Ectodermal cell (in vitro differentiated cells): Measurements from ENCODE around the gene ZNF805.
A peak's percentile ranks its signal among the peaks of the same experiment; 100 is the strongest.
"Not testable (repeated sequence)": the region's sequence is repeated elsewhere in the genome, so short reads cannot be mapped to it uniquely, and the experiment has no call there.

Source experiments
- H3K27ac ChIP-seq: 2 replicates; pipeline ENCODE4 v1.7.0; 2013; ENCODE audit warnings: mild to moderate bottlenecking, low read depth, low read length; ENCODE audit not compliant: insufficient read depth, poor library complexity, severe bottlenecking
- H3K27me3 ChIP-seq: 2 replicates; pipeline ENCODE4 v1.7.0; 2013; ENCODE audit warnings: mild to moderate bottlenecking, low read length; ENCODE audit not compliant: insufficient read depth, control insufficient read depth, poor library complexity, severe bottlenecking
- H3K36me3 ChIP-seq: one replicate; pipeline ENCODE4 v1.7.0; 2013; ENCODE audit warnings: low read length; ENCODE audit not compliant: control insufficient read depth, insufficient read depth
- H3K4me1 ChIP-seq: one replicate; pipeline ENCODE4 v1.7.0; 2013; ENCODE audit warnings: low read length; ENCODE audit not compliant: control insufficient read depth, insufficient read depth
- H3K4me3 ChIP-seq: 2 replicates; pipeline ENCODE4 v1.7.0; 2013; ENCODE audit warnings: low read depth, low read length, control low read depth; ENCODE audit not compliant: insufficient read depth
- H3K9me3 ChIP-seq: 2 replicates; pipeline ENCODE4 v1.7.0; 2013; ENCODE audit warnings: mild to moderate bottlenecking, low read length, moderate library complexity; ENCODE audit not compliant: control insufficient read depth
- WGBS, 2 experiments: methylation state at CpG; one replicate each; pipeline ENCODE4 v1.1.7; 2013; ENCODE audit warnings: missing lambda C conversion rate in 2 of 2; 5-methylcytosine and 5-hydroxymethylcytosine counted together

The ZNF805 gene

DNA sequence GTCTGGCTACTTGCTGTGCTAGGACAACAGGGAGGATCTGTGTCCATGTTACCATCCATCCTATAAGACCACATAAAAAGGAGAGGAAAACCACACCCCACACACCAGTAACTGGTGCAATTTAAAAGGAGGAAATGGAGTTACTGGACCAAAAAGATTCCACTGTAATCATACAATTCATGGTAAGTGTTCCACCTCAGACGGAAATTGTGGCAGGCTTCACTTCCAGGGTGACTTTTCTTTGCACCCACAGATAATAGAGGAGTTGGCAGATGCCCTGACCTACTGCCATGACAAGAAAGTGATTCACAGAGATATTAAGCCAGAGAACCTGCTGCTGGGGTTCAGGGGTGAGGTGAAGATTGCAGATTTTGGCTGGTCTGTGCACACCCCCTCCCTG is 7.2 kb upstream of the ZNF805 start:
- Histone ChIP-seq H3K27ac (no peak overlapping the region), H3K4me3 (no peak overlapping the region), H3K9me3 (no peaks in the 10 kb centered on the region), H3K36me3 (no peaks in the 10 kb centered on the region), H3K4me1 (no peaks in the 10 kb centered on the region), H3K27me3 (no peaks in the 10 kb centered on the region)
- 87 to 92% methylated on average over 1 of the region's 1 CpG for WGBS, 2 experiments

DNA sequence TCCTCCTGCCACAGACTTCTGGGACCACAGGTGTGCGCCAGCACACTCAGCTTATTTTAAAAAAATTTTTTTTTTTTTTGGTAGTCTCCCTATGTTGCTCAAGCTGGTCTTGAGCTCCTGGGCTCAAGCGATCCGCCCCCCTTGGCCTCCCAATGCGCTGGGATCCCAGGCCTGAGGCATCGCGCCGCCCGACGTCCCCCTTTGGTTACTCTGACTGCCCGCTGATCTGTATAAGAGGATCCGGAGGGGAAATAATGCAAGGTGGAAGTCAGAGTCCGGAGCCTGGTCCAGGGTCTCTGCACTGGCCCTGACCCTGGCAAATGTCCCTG is 486 bp upstream of the ZNF805 start:
- no peaks in the 10 kb centered on the region for H3K27me3 ChIP-seq
- peak overlapping the region; percentile 73 for H3K27ac ChIP-seq
- no peaks in the 10 kb centered on the region for H3K9me3 ChIP-seq
- peak overlapping the region; percentile 96 for H3K4me3 ChIP-seq
- H3K4me1 ChIP-seq = peaks cover 8% of the 10 kb centered on the region
- 48 to 60% methylated on average over 12 of the region's 12 CpGs for WGBS, 2 experiments
- no peaks in the 10 kb centered on the region for H3K36me3 ChIP-seq

GRCh38 chr19:57241176-57241575 is 744 bp downstream of the ZNF805 start:
- H3K4me1 ChIP-seq = peaks cover 8% of the 10 kb centered on the region
- no peaks in the 10 kb centered on the region for H3K27me3 ChIP-seq
- H3K9me3 ChIP-seq = no peaks in the 10 kb centered on the region
- H3K4me3 ChIP-seq = peak overlapping the region; percentile 96
- H3K27ac ChIP-seq = no peak overlapping the region
- no peaks in the 10 kb centered on the region for H3K36me3 ChIP-seq
- WGBS, 2 experiments = 46 to 49% methylated on average over 7 of the region's 7 CpGs

- peaks cover 8% of the 10 kb centered on the region for H3K4me1 ChIP-seq
- 87 to 93% methylated on average over 5 of the region's 5 CpGs for WGBS, 2 experiments
- H3K27ac ChIP-seq = no peak overlapping the region
- H3K4me3 ChIP-seq = no peak overlapping the region
- H3K27me3 ChIP-seq = no peaks in the 10 kb centered on the region
- H3K36me3 ChIP-seq = no peaks in the 10 kb centered on the region
- no peaks in the 10 kb centered on the region for H3K9me3 ChIP-seq
Measured at GRCh38 chr19:57242821-57243220, 2.4 kb downstream of the ZNF805 start.

DNA sequence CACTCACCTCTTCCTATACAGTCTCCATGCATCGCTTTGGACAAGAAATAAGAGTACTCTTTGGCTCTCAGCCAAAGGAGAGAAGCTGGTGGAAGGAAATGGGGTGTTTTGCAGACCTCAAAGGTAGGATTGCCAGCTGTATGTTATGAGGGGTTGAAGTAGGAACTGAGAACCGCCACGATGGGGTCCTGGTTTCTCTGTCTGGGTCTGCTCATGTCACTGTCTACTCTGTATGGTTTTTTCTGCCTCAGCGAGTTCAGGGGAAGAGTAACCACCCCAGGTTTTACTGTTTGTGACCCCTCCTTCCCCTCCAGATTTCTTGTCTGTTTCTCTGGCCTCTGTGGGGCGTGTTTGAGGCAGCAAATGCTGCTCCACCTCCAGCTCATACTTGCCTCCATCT is 4.1 kb downstream of the ZNF805 start:
- Histone ChIP-seq H3K27ac (no peak overlapping the region), H3K4me3 (no peak overlapping the region)
- 82 to 89% methylated on average over 5 of the region's 5 CpGs for whole genome bisulfite sequencing, 2 experiments

DNA sequence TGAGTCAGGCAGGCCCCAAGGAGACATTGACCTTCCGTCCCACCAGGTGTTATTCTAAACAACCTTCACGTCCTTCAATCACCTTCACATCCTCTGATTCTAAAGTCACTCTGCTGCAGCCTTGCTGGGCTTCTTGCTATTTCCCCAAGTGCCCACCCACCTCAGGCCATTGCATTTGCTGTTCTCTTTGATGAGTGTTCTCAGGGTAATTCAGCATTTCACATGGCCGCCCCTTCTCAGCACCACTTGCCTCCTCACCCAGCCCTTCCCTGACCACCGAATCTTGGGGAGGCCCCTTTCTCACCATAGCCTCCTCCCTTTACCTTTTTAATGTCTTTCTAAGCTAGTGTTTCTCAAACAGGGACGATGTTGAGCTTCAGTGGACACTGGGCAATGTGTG is 4.6 kb downstream of the ZNF805 start:
- H3K36me3 ChIP-seq = no peaks in the 10 kb centered on the region
- H3K27ac ChIP-seq = no peak overlapping the region
- no peaks in the 10 kb centered on the region for H3K9me3 ChIP-seq
- no peak overlapping the region for H3K4me3 ChIP-seq
- no peaks in the 10 kb centered on the region for H3K27me3 ChIP-seq
- 89 to 94% methylated on average over 5 of the region's 5 CpGs for WGBS, 2 experiments
- H3K4me1 ChIP-seq = peaks cover 8% of the 10 kb centered on the region

More for the DNA sequence above, 4.1 kb downstream of the ZNF805 start:
- Histone ChIP-seq H3K4me1 (peaks cover 8% of the 10 kb centered on the region), H3K27me3 (no peaks in the 10 kb centered on the region), H3K9me3 (no peaks in the 10 kb centered on the region), H3K36me3 (no peaks in the 10 kb centered on the region)

DNA sequence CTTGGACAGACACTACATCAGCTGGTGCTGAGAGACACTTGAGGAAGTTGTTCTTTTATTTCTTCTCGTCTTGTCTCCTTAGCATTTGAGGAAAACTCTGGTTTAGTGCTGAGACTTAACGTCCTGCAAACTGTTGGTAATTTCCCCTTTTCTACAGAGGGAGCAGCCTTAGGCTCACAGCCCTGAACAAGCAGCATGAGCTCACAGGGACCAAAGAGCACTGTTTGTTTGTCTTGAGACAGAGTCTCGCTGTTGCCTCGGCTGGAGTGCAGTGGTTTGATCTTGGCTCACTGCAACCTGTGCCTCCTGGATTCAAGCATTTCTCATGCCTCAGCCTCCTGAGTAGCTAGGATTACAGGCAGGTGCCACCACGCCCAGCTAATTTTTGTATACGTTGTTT is 5.5 kb downstream of the ZNF805 start:
- no peaks in the 10 kb centered on the region for H3K9me3 ChIP-seq
- no peak overlapping the region for H3K27ac ChIP-seq
- WGBS, 2 experiments = 90 to 93% methylated on average over 6 of the region's 6 CpGs
- no peaks in the 10 kb centered on the region for H3K27me3 ChIP-seq
- no peaks in the 10 kb centered on the region for H3K36me3 ChIP-seq
- H3K4me1 ChIP-seq = peaks cover 8% of the 10 kb centered on the region
- no peak overlapping the region for H3K4me3 ChIP-seq

DNA sequence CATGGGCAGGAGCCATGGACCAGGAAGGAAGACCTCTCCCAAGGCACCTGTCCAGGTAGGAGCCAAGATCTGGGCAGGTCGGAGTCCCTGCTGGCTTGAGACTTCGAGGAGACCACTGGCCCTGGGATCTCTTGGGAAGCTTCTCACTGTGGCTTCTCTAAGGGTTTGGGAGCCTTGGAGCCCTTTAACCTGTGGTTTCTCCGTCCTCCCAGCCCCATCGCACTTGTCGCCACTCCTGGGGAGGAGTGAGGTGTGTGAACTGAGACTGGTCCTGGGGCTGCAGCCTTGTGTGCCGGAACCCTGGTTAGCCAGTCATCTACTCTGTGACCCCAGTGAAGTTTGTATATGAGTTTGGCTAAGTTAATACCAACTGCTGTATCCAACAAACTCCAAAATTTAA is 8.2 kb downstream of the ZNF805 start:
- no peaks in the 10 kb centered on the region for H3K4me1 ChIP-seq
- H3K36me3 ChIP-seq = peaks cover 5% of the 10 kb centered on the region
- no peak overlapping the region for H3K27ac ChIP-seq
- no peaks in the 10 kb centered on the region for H3K9me3 ChIP-seq
- 89 to 90% methylated on average over 6 of the region's 6 CpGs for WGBS, 2 experiments
- no peaks in the 10 kb centered on the region for H3K27me3 ChIP-seq
- H3K4me3 ChIP-seq = no peak overlapping the region

GRCh38 chr19:57249329-57249728 is 8.9 kb downstream of the ZNF805 start:
- H3K27me3 ChIP-seq = no peaks in the 10 kb centered on the region
- no peak overlapping the region for H3K27ac ChIP-seq
- no peaks in the 10 kb centered on the region for H3K9me3 ChIP-seq
- H3K4me3 ChIP-seq = no peak overlapping the region
- H3K36me3 ChIP-seq = peaks cover 5% of the 10 kb centered on the region
- WGBS, 2 experiments = no CpG with 5 or more reads among the region's 1 CpG
- H3K4me1 ChIP-seq = no peaks in the 10 kb centered on the region

GRCh38 chr19:57253767-57254166 is 13.3 kb downstream of the ZNF805 start:
- 91 to 96% methylated on average over 11 of the region's 11 CpGs for WGBS, 2 experiments
- H3K9me3 ChIP-seq, H3K27ac ChIP-seq, H3K4me1 ChIP-seq, H3K36me3 ChIP-seq, H3K27me3 ChIP-seq, H3K4me3 ChIP-seq: not testable (repeated sequence)

- WGBS, 2 experiments = 93 to 98% methylated on average over 3 of the region's 3 CpGs
- Histone ChIP-seq H3K4me1 (no peaks in the 10 kb centered on the region), H3K27me3 (no peaks in the 10 kb centered on the region), H3K27ac (no peak overlapping the region), H3K36me3 (no peaks in the 10 kb centered on the region), H3K9me3 (no peaks in the 10 kb centered on the region), H3K4me3 (no peak overlapping the region)
Measured at GRCh38 chr19:57262044-57262443, 21.6 kb downstream of the ZNF805 start.
